Measurements from ENCODE around the gene FBXO30.

GRCh38 chr6:145863988-145864616, 49.5 kb upstream of the FBXO30 start:
- TF ChIP-seq POLR2A (IDR thresholded peaks at IDR 0.05) (no peak), CTCF (IDR thresholded peaks at IDR 0.05 in 8 of 11, conservative IDR thresholded peaks at IDR 0.05 in 3 of 11) (no peak)

Measured in spleen (tissue), 7 donors.